Heart right ventricle (tissue), 16 donors: ENCODE data around the gene PIGW. TPM values are rescaled to one million over a fixed set of nuclear protein-coding genes. Genes with fewer than 3 reads are reported as not detected.

Experiments
- ATAC-seq, 8 donors: fragments of 200-7000 bp; cut with Tn5 transposase; one replicate each; pipeline ENCODE4 v1.9.1; 2020; ENCODE audit warnings: mild to moderate bottlenecking in 8 of 8, moderate library complexity in 8 of 8, moderate number of reproducible peaks in 1 of 8
- DNase-seq, 2 donors: peaks; one replicate each; pipeline ENCODE4 v3.0.0-alpha.2; 2020
- H3K27ac ChIP-seq, 10 donors: fragments of 200-600 bp; sonication (generic) in 2 of 10; one replicate each; pipeline versions ENCODE4 v1.5.0 to v1.8.0; 2020 to 2022; ENCODE audit warnings: mild to moderate bottlenecking in 3 of 10
- H3K27me3 ChIP-seq, 7 donors: fragments of 200-600 bp; one replicate each; pipeline ENCODE4 v1.8.0; 2021 to 2022; ENCODE audit warnings: mild to moderate bottlenecking in 2 of 7
- H3K36me3 ChIP-seq, 9 donors: fragments of 200-600 bp; sonication (generic) in 1 of 9; one replicate each; pipeline versions ENCODE4 v1.5.0 to v1.8.0; 2020 to 2022; ENCODE audit warnings: mild to moderate bottlenecking in 2 of 9
- H3K4me1 ChIP-seq, 9 donors: fragments of 200-600 bp; sonication (generic) in 1 of 9; one replicate each; pipeline versions ENCODE4 v1.5.0 to v1.8.0; 2020 to 2022; ENCODE audit warnings: mild to moderate bottlenecking in 4 of 9
- H3K4me3 ChIP-seq, 10 donors: fragments of 200-600 bp; sonication (generic) in 2 of 10; one replicate each; pipeline versions ENCODE4 v1.5.0 to v1.8.0; 2020 to 2022; ENCODE audit warnings: mild to moderate bottlenecking in 7 of 10, moderate library complexity in 2 of 10
- H3K9me3 ChIP-seq, 11 donors: fragments of 200-600 bp in 10 of 11; sonication (generic) in 2 of 11; one replicate each; pipeline versions ENCODE4 v1.5.0 to v1.8.0; 2013 to 2022; ENCODE audit warnings: mild to moderate bottlenecking in 2 of 11, control low read depth in 1 of 11, moderate library complexity in 1 of 11
- WGBS, 2 donors: extraction: QIAGEN DNeasy Blood & Tissue Kit; methylation state at CpG; one replicate each; pipeline ENCODE4 v1.1.7; 2013; ENCODE audit warnings: inconsistent platforms in 1 of 2; 5-methylcytosine and 5-hydroxymethylcytosine counted together
- intact Hi-C, 10 donors: fragments of 100-400 bp; cut with DNase I; formaldehyde crosslinking; loops; one replicate each; pipeline versions ENCODE4 v1.11.1 to v1.14.2; 2022
- polyA plus RNA-seq, 2 donors: library from polyadenylated mRNA; stranded (reverse); fragments of 200-250 nt; gene quantifications; one replicate each; pipeline ENCODE4 v1.2.3, GENCODE V29; 2013
- total RNA-seq, 10 donors: library from RNA; stranded (reverse); fragmentation: NEBNext Ultra II Directional in 3 of 10; extraction: Animal tissue kit (Norgen Biotek cat#: 25700) in 3 of 10; gene quantifications; one replicate each; pipeline versions ENCODE4 v1.2.1 to v1.2.4, GENCODE V29; 2021 to 2023
- TF ChIP-seq, protein P1 (sequence below), 9 donors: fragments of 200-600 bp; sonication (generic) in 2 of 9; IDR thresholded peaks; one replicate each; pipeline versions ENCODE4 v1.5.0 to v1.8.0; 2021 to 2022; ENCODE audit warnings: antibody characterized with exemption in 9 of 9, mild to moderate bottlenecking in 5 of 9, moderate library complexity in 1 of 9
- donor health status: Arrhythmogenic right ventricular cardiomyopathy.
- donor health status: ischemic (EF 13 %, LVEDD 7.1; RV severe dilation, severe dysfunction).
- donor health status: healthy with polysubstance abuse.
- donor health status: DM: no; HTN: yes; CAD: no.
- donor health status: DM: no; HTN: no; CAD: no.
- donor health status: ischemic (EF 25% LVEDD 6.9; RV normal size, moderate dysfunction).
- donor health status: ischemic (EF 25% LVEDD 5.7; RV mildly dilated, moderate dysfunction).
- donor health status: healthy.
- donor health status: DM: yes; HTN: yes; CAD: no.
- donor health status: Ischemic cardiomyopathy.
- donor health status: ischemic (EF 35%, LVEDD 5.7; RV mildly dilated, moderate dysfunction).
- donor health status: nonischemic (EF 11% LVEDD 7.7; RV severe dilation, severe dysfunction).
- donor health status: DM: yes; HTN: yes; CAD: no.
- donor health status: PGD.
- donor health status: ischemic (EF 29% LVEDD 5.4; RV normal size, mild dysfunction).
- donor health status: nonischemic (EF 23%, LVEDD 6.1; RV moderate dilation, normal function).

Gene PIGW
- total and polyA plus RNA-seq, 12 donors, result 2.5 to 10.2 (median 6.2) TPM

- no peak for DNase-seq
- Histone ChIP-seq H3K27me3 (no peaks in the 10 kb centered on the region), H3K36me3 (peaks cover 0 to 100% (median 24%) of the 10 kb centered on the region in 9 donors), H3K4me3 (no peak overlapping the region), H3K9me3 (no peaks in the 10 kb centered on the region), H3K4me1 (peaks cover 0 to 5% (median 0%) of the 10 kb centered on the region in 9 donors), H3K27ac (no peak overlapping the region)
- intact Hi-C loops, result no loop called here
- ATAC-seq, result no peak
- TF ChIP-seq, protein P1, sequence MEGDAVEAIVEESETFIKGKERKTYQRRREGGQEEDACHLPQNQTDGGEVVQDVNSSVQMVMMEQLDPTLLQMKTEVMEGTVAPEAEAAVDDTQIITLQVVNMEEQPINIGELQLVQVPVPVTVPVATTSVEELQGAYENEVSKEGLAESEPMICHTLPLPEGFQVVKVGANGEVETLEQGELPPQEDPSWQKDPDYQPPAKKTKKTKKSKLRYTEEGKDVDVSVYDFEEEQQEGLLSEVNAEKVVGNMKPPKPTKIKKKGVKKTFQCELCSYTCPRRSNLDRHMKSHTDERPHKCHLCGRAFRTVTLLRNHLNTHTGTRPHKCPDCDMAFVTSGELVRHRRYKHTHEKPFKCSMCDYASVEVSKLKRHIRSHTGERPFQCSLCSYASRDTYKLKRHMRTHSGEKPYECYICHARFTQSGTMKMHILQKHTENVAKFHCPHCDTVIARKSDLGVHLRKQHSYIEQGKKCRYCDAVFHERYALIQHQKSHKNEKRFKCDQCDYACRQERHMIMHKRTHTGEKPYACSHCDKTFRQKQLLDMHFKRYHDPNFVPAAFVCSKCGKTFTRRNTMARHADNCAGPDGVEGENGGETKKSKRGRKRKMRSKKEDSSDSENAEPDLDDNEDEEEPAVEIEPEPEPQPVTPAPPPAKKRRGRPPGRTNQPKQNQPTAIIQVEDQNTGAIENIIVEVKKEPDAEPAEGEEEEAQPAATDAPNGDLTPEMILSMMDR (IDR thresholded peaks at IDR 0.05), result no peak
- 77 to 85% methylated on average over 2 of the region's 2 CpGs for WGBS, 2 donors
Measured at GRCh38 chr17:36525113-36525512, 9.7 kb upstream of the PIGW start.

DNA sequence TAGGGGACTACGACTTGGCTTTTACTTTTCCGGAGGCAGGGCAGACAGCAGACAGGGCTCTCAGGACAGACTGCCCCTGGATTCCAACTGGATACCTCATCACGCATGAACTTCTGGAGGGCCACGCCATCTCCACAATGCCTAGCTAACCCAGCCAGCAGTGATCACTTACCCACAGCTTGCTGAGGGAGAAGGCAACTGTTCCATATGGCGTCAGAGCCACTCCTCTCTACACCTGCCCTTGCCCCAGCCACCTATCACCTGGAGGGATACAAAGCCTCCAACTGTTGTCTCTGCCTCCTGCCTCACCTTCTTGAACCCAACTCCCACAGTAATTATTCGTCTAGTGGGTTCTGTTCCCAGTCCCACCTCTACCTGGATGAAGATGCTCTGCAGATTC is 8.9 kb upstream of the PIGW start:
- TF ChIP-seq, protein P1 (IDR thresholded peaks at IDR 0.05), result no peak
- Histone ChIP-seq H3K4me1 (peaks cover 0 to 5% (median 0%) of the 10 kb centered on the region in 9 donors), H3K27ac (no peak overlapping the region), H3K27me3 (no peaks in the 10 kb centered on the region), H3K9me3 (no peaks in the 10 kb centered on the region), H3K36me3 (peaks cover 0 to 100% (median 24%) of the 10 kb centered on the region in 9 donors), H3K4me3 (no peak overlapping the region)
- ATAC-seq, result no peak
- no peak for DNase-seq
- WGBS, 2 donors, result 94 to 96% methylated on average over 6 of the region's 6 CpGs
- intact Hi-C loops, result no loop called here

DNA sequence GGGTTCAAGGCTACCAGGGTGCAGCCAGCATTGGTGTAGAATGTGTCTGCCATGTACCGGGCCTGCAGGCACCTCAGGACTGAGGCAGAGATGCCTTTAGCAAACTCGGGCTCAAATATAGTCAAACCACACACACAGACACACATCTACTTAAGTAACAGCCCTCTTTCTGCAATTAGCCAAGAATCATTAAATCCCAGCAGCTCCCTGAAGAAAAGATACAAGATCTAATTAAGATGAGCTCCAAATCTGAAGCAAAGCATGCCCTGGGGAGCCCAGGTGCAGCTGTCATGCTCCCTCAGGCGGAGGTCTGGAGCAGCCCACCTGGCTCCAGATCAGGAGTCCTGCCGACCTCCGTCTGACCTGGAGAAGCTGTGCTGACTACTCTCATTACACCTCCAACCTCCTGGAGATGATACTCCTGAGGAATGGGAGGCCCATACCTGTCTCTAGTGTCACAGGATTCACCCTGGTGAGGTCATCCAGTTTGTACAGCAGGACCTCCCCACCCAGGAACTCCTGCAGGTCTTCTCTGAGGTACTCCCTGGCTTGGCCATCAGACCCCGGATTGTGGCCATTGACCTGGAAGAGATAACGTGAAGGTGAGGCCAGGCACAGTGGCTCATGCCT is 7.1 kb upstream of the PIGW start:
- DNase-seq (no peak), ATAC-seq (no peak)
- peaks cover 0 to 5% (median 0%) of the 10 kb centered on the region in 9 donors for H3K4me1 ChIP-seq
- peaks cover 0 to 99% (median 24%) of the 10 kb centered on the region in 9 donors for H3K36me3 ChIP-seq
- H3K4me3 ChIP-seq, result no peak overlapping the region
- intact Hi-C loops, result no loop called here
- H3K27ac ChIP-seq, result no peak overlapping the region
- 93 to 95% methylated on average over 7 of the region's 7 CpGs for WGBS, 2 donors
- H3K9me3 ChIP-seq, result no peaks in the 10 kb centered on the region
- no peaks in the 10 kb centered on the region for H3K27me3 ChIP-seq
- TF ChIP-seq, protein P1 (IDR thresholded peaks at IDR 0.05), result no peak

GRCh38 chr17:36529121-36529520 is 5.7 kb upstream of the PIGW start:
- Histone ChIP-seq H3K9me3 (no peaks in the 10 kb centered on the region), H3K27ac (no peak overlapping the region), H3K36me3 (peaks cover 0 to 94% (median 24%) of the 10 kb centered on the region in 9 donors), H3K27me3 (no peaks in the 10 kb centered on the region), H3K4me1 (peaks cover 0 to 12% (median 4%) of the 10 kb centered on the region in 9 donors), H3K4me3 (no peak overlapping the region)
- TF ChIP-seq, protein P1 (IDR thresholded peaks at IDR 0.05), result no peak
- intact Hi-C loops, result no loop called here
- DNase-seq (no peak), ATAC-seq (no peak)
